C4-2B (cell line): ENCODE measurements around the gene SULT1C4.

Source experiments
- CTCF ChIP-seq: fragments of 450-650 bp; conservative IDR thresholded peaks from 2 replicates; pipeline ENCODE4 v1.5.1; 2017; ENCODE audit warnings: mild to moderate bottlenecking
- ZFX ChIP-seq: fragments of 450-650 bp; IDR thresholded peaks from 2 replicates; pipeline ENCODE4 v1.6.1; 2017

GRCh38 chr2:108404784-108405397 is 27.1 kb downstream of the SULT1C4 start:
- no peak for TF ChIP-seq CTCF
- TF ChIP-seq ZFX = no peak
